CD4-positive, alpha-beta T cell treated with Interleukin-6 for 4 hours (primary cell): ENCODE data around the gene ASB13.

ENCODE experiments used
- DNase-seq: peaks from one replicate; pipeline ENCODE4 v3.0.0-alpha.2; 2020; ENCODE audit warnings: mixed read lengths

ASB13 gene

DNA sequence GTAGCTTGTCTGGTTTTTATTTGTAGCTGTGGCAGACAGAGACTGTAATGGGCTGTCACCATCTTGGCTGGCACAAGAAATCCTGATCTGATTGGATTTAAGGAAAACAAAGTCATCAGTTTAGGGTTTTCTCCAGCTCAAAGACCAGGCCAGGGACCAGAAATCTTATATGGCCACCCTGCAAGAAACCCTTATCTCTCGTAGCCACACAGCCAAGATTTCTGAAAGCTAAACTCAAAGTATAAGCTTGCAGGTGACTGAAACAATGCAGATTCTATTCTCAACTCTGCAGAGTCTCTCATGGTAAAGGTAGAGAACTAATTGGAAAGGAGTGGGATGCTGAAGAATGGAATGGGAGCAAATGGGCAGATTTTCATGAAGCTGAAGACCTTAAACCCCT lies 3.2 kb upstream of the ASB13 start:
- DNase-seq, result no peak

DNA sequence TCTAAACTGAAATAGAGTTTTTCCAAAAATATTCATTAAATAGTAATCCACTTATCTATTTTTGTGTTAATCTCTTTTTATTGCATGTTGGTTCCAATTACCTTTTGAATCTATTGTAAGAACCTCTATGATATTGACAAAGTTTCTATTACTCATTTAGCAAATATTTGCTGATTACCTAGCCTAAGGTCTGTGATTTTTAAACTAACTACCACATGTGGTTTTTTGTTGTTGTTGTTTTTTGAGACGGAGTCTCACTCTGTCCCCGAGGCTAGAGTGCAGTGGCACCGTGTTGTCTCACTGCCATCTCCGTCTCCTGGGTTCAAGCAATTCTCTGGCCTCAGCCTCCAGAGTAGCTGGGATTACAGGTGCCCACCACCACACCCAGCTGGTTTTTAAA lies 2.0 kb upstream of the ASB13 start:
- DNase-seq, result no peak

DNA sequence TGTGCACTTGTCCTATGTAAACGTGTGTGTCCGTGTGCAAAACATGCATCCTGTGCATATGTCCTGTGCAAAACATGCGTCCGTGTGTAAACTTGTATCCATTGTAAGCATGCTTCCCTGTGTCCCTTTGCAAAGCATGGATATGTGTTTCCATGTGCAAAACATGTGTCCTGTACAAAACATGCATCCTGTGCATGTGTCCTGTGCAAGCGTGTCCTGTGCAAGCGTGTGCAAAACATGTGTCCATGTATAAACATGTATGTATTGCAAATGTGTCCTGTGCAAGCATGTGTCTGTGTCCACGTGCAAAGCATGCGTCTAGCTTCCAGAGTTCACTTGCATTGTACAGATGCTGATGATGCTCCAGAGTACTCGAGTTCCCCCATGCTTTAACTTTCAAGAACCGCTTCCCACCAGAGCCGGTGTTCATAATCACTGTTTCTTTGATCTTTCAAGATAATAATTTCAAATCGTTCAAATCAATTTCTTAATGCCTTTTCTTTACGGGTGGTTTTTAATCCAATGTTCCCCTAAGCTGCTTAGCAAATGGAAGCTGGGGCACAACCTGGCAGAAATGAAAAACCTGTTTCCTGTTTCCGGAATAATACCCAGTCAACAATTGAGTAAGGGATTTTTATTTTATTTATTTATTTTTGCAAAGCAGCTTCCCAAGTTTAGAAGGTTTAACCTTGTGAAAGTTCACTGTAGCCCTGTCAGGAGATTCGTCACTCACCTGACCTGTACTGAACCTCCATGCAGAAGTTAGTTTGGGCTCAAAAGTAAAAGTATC lies 641 bp upstream of the ASB13 start:
- no peak for DNase-seq

DNA sequence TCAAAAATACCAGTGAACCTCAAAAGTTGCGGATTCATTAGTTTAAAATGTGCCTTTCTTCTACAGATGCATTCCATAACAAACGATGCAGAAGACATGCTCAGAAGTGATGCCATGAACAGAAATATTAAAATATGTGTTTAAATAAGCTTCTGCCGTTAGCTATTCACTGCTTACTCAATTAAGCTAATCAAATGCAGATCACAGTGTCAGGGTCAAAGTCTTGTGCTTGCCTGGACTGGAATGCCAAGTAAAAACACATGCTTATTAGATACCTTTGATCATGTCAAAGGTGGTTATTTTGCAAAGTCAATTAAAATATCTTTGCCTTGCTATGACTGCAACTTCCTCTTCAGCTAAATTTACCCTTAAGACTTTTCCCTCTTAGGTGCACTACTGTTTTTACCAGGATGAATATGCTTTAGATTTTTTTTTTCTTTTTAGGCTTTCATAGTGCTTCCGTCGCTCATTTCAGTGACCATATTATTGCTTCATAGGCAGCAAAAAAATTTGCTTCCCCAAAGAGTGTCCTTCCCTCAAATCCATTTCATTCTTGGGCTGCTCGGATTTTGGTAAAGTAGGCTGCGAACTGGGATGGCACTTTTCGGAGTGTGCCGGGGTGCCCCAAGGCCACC lies 905 bp downstream of the ASB13 start:
- no peak for DNase-seq

DNA sequence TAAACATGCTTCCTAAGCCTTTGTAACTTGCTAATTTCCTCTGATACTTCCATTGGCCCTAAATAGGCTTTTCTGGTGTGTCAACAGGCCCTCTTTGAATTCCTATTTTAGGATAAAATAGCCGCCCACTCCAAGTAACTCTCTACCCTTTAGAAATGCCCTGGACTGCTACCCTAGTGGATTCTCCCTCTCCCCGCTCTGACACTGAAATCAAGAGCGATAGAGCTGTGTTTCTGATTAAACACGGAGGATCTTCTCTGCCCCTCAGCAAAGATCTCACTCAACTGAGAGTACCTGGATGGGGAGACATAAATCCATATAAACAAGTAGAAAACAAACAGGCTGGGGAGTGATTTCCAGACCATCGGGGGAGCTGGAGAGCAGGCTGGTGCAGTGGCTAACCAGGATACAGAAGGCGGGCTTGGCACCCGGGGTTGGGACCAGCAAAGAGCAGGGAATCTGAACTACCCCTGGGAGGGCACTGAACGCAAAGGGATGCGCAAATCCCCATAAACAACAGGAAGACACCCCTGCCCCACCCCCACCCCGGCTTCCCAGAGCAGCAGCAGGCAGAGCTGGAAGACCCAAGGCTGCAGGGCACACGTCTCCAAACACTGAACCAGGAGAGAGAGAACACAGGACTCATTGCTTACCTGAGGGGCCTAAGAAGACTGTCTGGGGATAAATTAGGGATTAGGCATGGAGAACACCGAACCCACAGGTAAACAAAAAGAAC lies 2.5 kb downstream of the ASB13 start:
- DNase-seq, result no peak

DNA sequence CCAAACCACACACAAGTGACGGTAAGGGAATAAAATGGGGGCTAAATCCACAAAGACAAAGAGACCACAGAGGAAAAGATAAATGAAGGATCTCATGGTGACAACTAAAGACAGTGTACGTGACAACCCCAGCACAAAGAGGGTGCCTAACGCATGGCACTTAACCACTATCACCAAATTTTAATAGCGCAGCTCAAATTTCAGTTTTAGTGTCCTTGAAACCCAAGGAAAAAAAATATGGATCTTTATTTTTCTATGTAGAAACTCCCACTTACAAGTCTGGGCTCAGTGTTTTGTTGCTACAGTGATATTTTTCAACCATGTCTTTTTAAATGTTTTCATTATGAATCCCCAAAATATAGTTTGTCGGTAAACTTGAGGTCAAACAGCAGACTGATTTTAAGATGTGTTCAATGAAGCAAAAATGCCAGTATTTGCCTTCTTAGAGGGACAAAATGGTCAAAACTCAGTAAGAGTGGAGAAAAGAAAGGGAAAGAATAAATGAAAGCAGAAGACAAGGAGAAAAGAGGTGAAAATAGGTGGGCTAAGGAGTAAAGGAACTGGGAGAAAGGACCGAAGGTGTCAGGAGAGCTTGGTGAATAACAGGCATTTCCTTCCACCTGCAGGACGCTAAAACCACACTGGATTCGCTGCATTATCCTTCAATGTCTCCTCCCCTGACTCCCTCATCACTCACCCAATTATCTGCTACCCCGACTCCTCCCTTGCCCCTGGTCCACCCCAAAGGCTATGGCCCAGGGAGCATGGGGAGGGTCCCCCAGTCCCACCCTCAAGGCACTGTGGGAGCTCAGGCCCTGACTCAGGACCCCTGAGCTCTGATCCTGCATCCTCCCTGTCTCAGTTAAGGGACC lies 3.5 kb downstream of the ASB13 start:
- DNase-seq, result no peak

DNA sequence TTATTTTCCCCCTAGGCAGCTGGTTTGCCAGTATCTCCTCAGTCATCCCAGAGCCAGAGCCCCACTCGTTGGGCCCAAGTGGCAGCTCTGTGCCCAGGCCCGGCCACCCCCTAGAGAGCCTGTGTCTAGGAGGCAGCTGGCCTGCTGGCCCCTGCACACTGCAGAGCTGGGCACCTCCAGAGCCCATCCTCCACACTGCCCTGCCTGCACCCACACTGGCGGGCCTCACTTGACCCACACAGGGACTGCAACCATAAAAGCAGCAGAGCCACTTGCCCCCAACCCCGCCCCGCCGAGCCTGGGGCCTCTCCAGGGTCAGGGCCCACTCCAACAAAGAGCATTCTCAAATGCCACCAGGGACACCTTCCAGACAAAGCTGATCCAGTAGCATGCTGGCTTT lies 5.4 kb downstream of the ASB13 start:
- no peak for DNase-seq

DNA sequence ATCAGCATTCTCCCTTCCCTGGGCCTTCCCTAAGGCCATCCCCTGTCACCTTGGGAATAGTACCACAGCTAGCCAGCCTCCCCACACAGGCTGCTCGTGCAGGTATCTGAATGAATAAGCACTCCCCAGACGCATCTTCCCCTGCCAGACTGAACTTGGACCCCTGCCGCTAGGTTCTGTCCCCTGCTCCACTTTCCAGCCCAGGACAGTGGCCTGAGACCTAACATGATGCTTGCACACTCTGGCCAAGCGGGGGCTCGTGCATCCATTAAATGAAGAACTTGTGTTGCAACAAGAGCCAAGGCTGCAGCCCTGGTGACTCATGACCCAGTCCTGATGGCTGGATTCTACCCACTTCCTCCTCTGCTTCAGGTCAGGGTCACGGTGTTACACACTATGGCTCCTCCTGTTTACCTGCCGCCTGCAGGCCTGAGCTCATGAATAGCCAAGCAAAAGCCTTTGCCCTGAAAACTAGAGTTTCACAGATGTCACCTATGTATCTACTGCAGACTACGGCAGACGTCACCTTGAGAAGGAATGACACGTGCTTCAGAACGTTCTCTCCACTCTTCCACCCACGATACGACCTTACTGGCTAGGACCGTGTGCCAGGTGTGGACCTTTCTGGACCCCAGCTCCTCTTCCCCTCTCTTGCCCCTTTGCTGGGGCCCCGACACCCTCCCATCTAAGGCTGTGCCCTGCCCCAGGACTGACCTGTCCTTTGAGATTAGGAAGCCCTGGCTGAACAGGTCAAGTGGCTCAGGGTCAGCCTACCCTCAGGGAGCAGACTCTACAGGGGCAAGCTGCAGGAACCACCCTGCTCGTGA lies 6.5 kb downstream of the ASB13 start:
- peak; percentile 33 for DNase-seq

DNA sequence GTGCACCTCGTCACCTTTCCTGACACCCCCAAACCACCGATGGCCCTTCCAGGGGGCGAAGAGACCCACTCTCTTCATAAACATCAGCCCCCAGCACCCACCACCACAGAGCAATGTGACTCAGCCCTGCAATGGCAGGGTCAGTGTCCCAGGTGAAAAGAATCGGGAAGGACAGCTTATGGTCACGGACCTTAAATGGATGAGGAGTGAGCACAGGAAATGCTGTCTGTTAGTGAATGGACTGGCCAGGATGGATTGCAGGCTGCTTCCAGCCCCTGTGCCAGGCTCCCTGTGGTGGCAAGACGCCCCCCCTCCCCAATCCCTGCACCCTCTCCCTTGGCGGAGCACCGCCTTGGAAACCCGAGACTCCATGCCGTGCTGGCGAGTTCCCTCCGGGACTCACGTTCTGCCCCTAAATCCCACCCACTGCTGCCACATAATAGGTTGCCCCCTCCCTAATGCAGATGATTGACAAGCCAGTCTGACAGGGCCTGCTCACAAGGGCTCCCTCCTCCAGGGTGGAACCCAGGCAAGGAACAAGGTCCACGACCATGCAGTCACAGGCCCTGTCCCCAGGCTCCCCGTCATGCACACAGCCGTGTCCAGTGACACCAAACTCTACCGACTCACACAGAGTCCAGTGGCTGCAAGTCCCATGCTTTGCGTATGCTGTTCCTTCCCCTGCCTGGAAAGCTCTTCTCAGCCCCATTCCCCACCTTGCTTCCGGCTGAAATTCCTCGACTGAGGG lies 7.3 kb downstream of the ASB13 start:
- DNase-seq, result no peak

DNA sequence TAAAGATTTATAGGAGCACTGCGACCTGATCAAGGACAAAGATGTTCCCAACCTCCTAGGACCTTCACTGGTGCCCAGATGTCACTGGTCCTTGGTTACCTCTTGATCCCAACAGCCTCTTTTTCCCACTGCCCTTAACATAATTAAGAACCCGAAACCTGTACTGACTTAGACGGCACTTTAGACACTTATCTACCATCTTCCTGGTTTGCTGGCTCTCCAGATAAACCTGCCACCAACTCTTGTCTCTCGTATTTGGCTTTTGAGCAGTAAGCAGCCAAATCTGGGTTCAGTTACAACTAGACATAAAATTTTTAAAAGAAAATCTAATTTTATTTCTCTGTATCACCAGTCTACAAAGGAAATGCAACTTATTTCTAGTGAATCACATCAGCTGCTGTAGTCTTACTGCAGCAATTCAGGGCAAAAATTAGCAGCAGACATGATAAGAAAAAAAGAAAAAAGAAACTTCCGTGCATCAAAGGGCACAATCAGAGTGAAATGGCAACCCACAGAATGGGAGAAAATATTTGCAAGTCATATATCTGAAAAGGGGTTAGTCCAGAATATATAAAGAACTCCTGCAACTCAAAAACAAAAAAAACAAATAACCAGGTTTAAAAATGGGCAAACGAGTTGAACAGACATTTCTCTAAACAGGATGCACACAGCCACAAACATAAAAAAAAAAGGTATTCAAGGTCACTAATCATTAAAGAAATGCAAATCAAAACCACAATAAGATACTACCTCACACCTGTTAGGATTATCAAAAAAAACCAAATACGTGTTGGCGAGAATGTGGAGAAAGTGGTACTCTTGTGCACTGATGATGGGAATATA lies 9.4 kb downstream of the ASB13 start:
- no peak for DNase-seq

DNA sequence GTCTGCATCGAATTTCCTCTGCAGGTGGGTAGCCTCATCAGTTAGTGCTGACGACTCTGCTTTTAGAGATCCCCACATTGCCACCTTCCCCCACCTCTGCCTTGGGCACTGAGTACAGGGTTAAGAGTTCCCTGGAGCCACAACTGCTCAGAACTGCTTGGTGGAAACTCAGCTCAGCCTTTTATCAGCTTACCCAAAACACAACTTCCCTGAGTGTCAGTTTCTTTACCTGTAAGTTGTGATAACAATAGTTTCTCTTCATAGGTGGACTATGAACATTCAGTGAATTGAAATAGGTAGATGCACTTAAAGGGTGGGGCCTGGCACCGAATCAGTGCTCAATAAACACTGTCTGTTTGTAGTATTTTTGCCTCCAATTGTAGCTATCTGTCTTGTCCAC lies 11.3 kb downstream of the ASB13 start:
- peak; percentile 18 for DNase-seq

DNA sequence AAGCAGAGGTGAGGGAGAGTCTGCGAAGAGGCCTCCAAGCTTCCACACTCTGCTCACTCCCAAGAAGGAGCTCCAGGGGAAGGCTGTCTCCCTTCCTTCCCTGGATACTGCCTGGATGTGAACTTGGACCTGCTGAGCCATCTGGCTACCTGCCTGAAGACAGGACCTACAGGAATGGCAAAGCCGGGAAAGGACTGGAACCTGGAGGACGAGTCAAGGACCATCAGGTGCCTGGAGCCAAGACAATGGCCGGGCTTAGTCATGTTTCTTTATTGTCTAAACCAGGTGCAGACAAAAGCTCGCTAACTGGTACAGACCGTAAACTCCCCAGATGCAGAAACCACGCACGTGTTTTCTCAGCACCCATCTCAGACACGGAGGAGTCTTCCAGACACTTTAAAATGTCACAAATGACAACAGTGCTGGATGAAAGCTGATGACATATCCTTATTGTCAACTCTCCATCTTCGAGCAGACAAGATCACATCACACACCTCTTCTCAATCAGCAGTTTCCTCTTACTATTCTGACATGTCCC lies 12.1 kb downstream of the ASB13 start:
- DNase-seq, result no peak

DNA sequence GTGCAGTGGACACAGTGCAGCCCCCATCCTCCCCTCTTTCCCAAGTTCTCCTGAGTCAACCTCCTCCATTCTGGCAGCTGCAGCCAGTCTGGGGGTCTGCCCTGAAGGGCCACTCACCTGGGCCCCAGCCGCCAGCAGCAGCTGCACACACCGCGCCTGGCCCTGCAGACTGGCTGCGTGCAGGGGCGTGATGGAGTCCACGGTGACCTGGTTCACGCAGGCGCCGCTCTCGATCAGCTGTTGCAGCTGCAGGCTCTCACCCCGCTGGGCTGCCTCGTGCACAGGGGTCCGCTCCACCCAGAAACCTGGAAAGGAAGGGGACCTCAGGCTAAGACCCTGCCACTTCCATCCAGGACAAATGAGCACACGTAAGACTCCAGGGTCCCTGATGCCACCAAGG lies 13.6 kb downstream of the ASB13 start:
- no peak for DNase-seq

DNA sequence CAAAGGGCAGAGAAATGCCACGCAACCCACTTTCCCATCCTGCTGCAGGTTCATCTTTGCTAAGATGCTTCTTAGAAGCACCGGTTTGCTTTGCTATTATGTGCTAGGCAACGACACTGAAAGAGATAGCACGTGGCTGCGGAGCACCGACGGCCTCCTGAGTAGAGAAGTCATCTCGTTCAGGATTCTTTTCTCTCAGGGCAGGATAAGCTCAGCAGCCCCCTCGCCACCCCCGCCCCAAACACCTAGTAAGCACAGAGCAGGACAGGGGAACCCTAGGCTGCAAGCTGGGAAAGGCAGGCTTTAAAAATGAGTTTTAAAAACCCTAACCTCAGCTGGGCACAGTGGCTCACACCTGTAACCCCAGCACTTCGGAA lies 15.0 kb downstream of the ASB13 start:
- no peak for DNase-seq

DNA sequence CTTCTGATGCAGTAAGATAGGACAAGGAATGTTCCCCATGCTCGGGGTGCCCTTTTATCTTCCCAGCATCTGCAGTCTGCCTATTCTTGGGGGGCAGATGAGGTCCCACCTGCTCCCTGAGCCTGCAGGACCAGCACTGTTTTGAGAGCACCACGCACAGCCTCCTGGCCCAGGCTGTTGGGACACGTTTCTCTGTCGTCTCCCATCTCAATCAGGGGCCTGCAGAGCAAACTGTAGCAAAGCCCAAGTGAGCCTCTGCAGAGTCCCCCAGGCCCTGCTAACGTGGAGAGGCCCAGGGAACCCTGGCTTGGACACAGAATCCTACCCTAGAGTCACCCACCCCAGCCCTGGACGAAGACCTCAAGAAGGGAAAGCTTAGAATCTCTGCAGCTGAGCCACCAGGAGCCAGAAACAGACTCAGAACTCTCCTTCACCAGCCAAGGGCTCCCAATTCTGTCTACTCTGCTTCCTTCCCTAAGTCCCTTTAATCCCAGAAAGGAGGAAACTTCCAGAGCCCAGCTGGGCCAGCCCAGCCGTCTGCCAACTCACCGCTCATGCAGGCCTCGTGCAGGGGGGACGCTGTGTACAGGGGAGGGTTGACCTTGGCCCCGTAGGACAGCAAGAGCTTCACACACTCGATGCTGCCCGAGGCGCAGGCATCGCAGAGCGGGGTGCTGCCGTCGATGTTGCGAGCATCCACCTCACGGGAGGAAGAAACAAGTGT lies 15.6 kb downstream of the ASB13 start:
- no peak for DNase-seq

DNA sequence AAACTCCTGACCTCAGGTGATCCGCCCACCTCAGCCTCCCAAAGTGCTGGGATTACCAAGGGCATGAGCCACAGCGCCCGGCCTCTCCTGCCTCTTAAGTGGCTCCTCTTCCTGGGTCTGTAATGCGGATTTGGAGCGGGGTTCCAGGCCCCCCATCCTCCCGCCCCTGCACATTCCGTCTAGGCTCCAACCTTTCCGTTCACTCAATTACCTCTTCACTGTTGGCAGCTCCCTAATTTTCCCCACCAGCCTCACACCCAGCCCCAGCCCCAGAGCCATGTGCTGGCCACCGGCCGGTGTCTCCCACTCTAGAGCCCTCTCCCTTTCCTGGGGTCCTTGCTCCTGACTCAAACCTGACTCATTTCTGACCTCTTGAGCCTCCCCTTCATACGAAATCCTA lies 16.6 kb downstream of the ASB13 start:
- no peak for DNase-seq

DNA sequence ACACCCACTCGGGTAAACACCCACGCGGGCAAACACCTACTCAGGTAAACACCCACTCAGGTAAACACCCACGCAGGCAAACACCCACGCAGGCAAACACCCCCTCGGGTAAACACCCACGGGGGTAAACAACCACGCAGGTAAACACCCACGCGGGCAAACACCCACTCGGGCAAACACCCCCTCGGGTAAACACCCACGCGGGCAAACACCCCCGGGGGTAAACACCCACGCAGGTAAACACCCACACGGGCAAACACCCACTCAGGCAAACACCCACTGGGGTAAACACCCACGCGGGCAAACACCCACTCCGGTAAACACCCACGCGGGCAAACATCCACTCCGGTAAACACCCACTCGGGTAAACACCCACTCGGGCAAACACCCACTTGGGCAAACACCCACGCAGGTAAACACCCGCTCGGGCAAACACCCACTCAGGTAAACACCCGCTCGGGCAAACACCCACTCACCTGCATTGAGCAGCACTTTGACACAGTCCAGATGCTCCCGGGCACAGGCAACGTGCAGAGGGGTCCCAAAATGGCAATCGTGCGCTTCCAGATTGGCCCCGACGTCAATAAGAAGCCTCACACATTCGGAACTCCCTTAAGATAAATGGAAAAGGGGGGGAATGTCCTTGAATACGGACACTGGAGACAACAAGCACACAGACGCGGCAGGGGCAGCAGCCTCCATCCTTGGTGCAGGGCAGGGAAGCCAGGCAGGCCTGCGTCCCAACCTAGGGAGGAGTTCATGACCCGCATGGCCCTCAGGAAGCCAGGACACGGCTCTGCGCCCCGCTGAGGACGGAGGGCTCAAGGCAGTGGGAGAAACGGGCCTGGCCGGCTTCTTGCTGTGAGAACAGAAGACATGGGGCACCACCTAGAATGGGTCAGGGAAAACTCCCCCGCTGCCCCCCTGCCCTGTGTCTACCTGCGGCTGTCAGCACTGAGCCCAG lies 17.6 kb downstream of the ASB13 start:
- no peak for DNase-seq
